Right atrium auricular region (tissue), 2 donors: ENCODE measurements around the gene CTDSP1. TPM values are rescaled to one million over a fixed set of nuclear protein-coding genes. Genes with fewer than 3 reads are reported as not detected.

ENCODE experiments used
- DNase-seq: peaks from one replicate; pipeline ENCODE4 v3.0.0-alpha.2; 2019; ENCODE audit warnings: low spot score
- H3K27ac ChIP-seq, 2 donors: fragments of 200-600 bp; sonication (generic); 1 replicate in 1 of 2; 2 replicates in 1 of 2; pipeline ENCODE4 v1.5.1; 2016 to 2019
- H3K27me3 ChIP-seq, 2 donors: fragments of 200-600 bp; sonication (generic); one replicate each; pipeline versions ENCODE4 v1.5.1 to v1.6.0; 2017 to 2019
- H3K36me3 ChIP-seq: fragments of 200-600 bp; sonication (generic); one replicate; pipeline ENCODE4 v1.5.1; 2016
- H3K4me1 ChIP-seq, 2 donors: fragments of 200-600 bp; sonication (generic); one replicate each; pipeline versions ENCODE4 v1.5.1 to v1.6.0; 2017 to 2019
- H3K4me3 ChIP-seq, 2 donors: fragments of 200-600 bp; sonication (generic); 1 replicate in 1 of 2; 2 replicates in 1 of 2; pipeline ENCODE4 v1.5.1; 2017 to 2019; ENCODE audit warnings: mild to moderate bottlenecking in 1 of 2, moderate library complexity in 1 of 2
- H3K9me3 ChIP-seq, 2 donors: fragments of 200-600 bp; sonication (generic); one replicate each; pipeline ENCODE4 v1.5.1; 2019
- total RNA-seq, 2 donors: library from RNA; depleted of rRNA; stranded (reverse); fragments of >200 nt; gene quantifications; one replicate each; pipeline ENCODE4 v1.1.0, GENCODE V29; 2016
- TF ChIP-seq, protein P1 (sequence below), 2 donors: fragments of 200-600 bp; sonication (generic); IDR thresholded peaks; one replicate each; pipeline ENCODE4 v1.5.1; 2019; ENCODE audit warnings: antibody characterized with exemption in 2 of 2

CTDSP1 gene
- total RNA-seq, 2 donors from 2014 or later, result 54.2 to 99.5 TPM

- Histone ChIP-seq H3K4me3 (no peak overlapping the region), H3K9me3 (no peaks in the 10 kb centered on the region), H3K27ac (no peak overlapping the region), H3K36me3 (peaks cover 8% of the 10 kb centered on the region), H3K4me1 (no peaks in the 10 kb centered on the region), H3K27me3 (no peaks in the 10 kb centered on the region)
- DNase-seq, result no peak
- TF ChIP-seq, protein P1, sequence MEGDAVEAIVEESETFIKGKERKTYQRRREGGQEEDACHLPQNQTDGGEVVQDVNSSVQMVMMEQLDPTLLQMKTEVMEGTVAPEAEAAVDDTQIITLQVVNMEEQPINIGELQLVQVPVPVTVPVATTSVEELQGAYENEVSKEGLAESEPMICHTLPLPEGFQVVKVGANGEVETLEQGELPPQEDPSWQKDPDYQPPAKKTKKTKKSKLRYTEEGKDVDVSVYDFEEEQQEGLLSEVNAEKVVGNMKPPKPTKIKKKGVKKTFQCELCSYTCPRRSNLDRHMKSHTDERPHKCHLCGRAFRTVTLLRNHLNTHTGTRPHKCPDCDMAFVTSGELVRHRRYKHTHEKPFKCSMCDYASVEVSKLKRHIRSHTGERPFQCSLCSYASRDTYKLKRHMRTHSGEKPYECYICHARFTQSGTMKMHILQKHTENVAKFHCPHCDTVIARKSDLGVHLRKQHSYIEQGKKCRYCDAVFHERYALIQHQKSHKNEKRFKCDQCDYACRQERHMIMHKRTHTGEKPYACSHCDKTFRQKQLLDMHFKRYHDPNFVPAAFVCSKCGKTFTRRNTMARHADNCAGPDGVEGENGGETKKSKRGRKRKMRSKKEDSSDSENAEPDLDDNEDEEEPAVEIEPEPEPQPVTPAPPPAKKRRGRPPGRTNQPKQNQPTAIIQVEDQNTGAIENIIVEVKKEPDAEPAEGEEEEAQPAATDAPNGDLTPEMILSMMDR (IDR thresholded peaks at IDR 0.05), result no peak
These were observed 45.2 kb downstream of the CTDSP1 start for GRCh38 chr2:218444692-218445357.

GRCh38 chr2:218445602-218446001, 45.9 kb downstream of the CTDSP1 start:
- Histone ChIP-seq H3K4me3 (no peak overlapping the region), H3K9me3 (no peaks in the 10 kb centered on the region), H3K27ac (no peak overlapping the region)

GRCh38 chr2:218446547-218446946, 46.9 kb downstream of the CTDSP1 start:
- Histone ChIP-seq H3K4me3 (no peak overlapping the region), H3K36me3 (peaks cover 8% of the 10 kb centered on the region), H3K27me3 (no peaks in the 10 kb centered on the region), H3K27ac (no peak overlapping the region), H3K4me1 (no peaks in the 10 kb centered on the region), H3K9me3 (no peaks in the 10 kb centered on the region)
- TF ChIP-seq, protein P1 (IDR thresholded peaks at IDR 0.05), result no peak
- DNase-seq, result no peak

More at GRCh38 chr2:218445602-218446001, 45.9 kb downstream of the CTDSP1 start:
- TF ChIP-seq, protein P1 (IDR thresholded peaks at IDR 0.05), result no peak
- DNase-seq, result no peak
- Histone ChIP-seq H3K4me1 (no peaks in the 10 kb centered on the region), H3K27me3 (no peaks in the 10 kb centered on the region), H3K36me3 (peaks cover 8% of the 10 kb centered on the region)

DNA sequence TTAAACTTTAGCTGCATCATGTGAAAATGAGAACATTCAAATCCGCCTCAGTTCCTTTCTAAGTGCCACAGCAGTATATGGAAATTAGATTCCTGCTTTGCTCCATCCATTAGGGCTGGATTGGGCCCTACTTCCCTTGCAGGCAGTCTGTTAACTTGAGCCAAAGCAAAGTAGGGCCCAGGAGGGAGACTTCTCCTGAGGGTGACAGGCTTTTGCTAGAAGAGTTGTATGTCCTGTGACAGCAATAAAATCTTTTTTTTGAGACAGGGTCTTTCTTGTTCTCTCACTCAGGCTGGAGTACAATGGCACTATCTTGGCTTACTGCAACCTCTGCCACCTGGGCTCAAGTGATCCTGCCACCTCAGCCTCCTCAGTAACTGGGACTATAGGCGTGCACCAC, 47.4 kb downstream of the CTDSP1 start:
- H3K4me3 ChIP-seq, result no peak overlapping the region
- no peak overlapping the region for H3K27ac ChIP-seq
- no peaks in the 10 kb centered on the region for H3K27me3 ChIP-seq
- no peaks in the 10 kb centered on the region for H3K4me1 ChIP-seq
- no peaks in the 10 kb centered on the region for H3K9me3 ChIP-seq
- DNase-seq, result no peak
- peaks cover 8% of the 10 kb centered on the region for H3K36me3 ChIP-seq
- TF ChIP-seq, protein P1 (IDR thresholded peaks at IDR 0.05), result no peak

- Histone ChIP-seq H3K27ac (no peak overlapping the region), H3K27me3 (no peaks in the 10 kb centered on the region), H3K4me1 (no peaks in the 10 kb centered on the region), H3K36me3 (peaks cover 27% of the 10 kb centered on the region), H3K4me3 (no peak overlapping the region), H3K9me3 (no peaks in the 10 kb centered on the region)
- no peak for DNase-seq
- TF ChIP-seq, protein P1 (IDR thresholded peaks at IDR 0.05), result no peak
These were observed 49.3 kb downstream of the CTDSP1 start for GRCh38 chr2:218448934-218449333.

- no peak overlapping the region for H3K4me3 ChIP-seq
- no peaks in the 10 kb centered on the region for H3K4me1 ChIP-seq
- H3K27me3 ChIP-seq, result no peaks in the 10 kb centered on the region
- no peak for DNase-seq
- TF ChIP-seq, protein P1 (IDR thresholded peaks at IDR 0.05), result no peak
- no peak overlapping the region for H3K27ac ChIP-seq
- H3K9me3 ChIP-seq, result no peaks in the 10 kb centered on the region
- peaks cover 53% of the 10 kb centered on the region for H3K36me3 ChIP-seq
These were observed 52.4 kb downstream of the CTDSP1 start for GRCh38 chr2:218452079-218452478.
